K562 (cell line): Measurements from ENCODE around the gene PDCL3. TPM values are rescaled to one million over a fixed set of nuclear protein-coding genes. Genes with fewer than 3 reads are reported as not detected.

Source experiments
- ATAC-seq: fragments of 200-7000 bp; cut with Tn5 transposase; 3 replicates; pipeline ENCODE4 v1.9.1; 2020; ENCODE audit warnings: moderate library complexity
- BruUV-seq: library from RNA; stranded (reverse); fragments of 400-500 nt; replicated peaks from 2 replicates; lab custom pipeline; 2021; lab: Mats Ljungman, UMichigan
- CTCF ChIA-PET: fragments of 300-600 bp; formaldehyde crosslinking; extraction: SDS; loops from one replicate; lab custom pipeline; 2021; ENCODE audit warnings: low intra/inter-chr PET ratio; lab: Yijun Ruan, JAX
- POLR2A ChIA-PET: fragments of 300-600, 350-650 bp; sonication (Branson Sonifier 250); formaldehyde crosslinking; extraction: SDS; loops from one replicate; lab custom pipeline; 2021; ENCODE audit warnings: antibody characterized with exemption, inconsistent platforms; lab: Yijun Ruan, JAX
- DNase-seq, 4 experiments: peaks; one replicate each; pipeline versions ENCODE4 v3.0.0 to v3.0.0-alpha.2; 2011 to 2018; ENCODE audit warnings: low spot score in 3 of 4, mixed read lengths in 3 of 4; ENCODE audit errors: extremely low read depth in 1 of 4
- FAIRE-seq: peaks from 2 replicates; lab custom pipeline; 2011; peaks lifted over from hg19 to GRCh38; lab: Jason Lieb, UNC
- H2AFZ ChIP-seq: 2 replicates; pipeline ENCODE4 v1.6.0; 2011; ENCODE audit warnings: low read depth, low read length, control low read depth, inconsistent platforms
- H3K27ac ChIP-seq: fragments of 200-600 bp; 3 replicates; pipeline ENCODE4 v1.8.0; 2011; ENCODE audit warnings: low read depth, mild to moderate bottlenecking, control low read depth, inconsistent platforms, low read length, moderate library complexity, mixed read lengths; ENCODE audit errors: extremely low read depth
- H3K27me3 ChIP-seq, 2 experiments: fragments of 300-600 bp in 1 of 2; 2 replicates in 1 of 2; 3 replicates in 1 of 2; pipeline versions ENCODE4 v1.6.0 to v1.8.0; 2011; ENCODE audit warnings: inconsistent platforms in 2 of 2, low read length in 2 of 2, mild to moderate bottlenecking in 1 of 2, mixed read lengths in 1 of 2, moderate library complexity in 1 of 2; ENCODE audit not compliant: control insufficient read depth in 2 of 2, insufficient read depth in 2 of 2
- H3K36me3 ChIP-seq: fragments of 300-600 bp; 3 replicates; pipeline ENCODE4 v1.8.0; 2011; ENCODE audit warnings: mild to moderate bottlenecking, low read length, inconsistent platforms; ENCODE audit not compliant: control insufficient read depth, insufficient read depth
- H3K4me1 ChIP-seq, 2 experiments: fragments of 200-600 bp in 1 of 2; replicated peaks in 1 of 2; 2 replicates in 1 of 2; 3 replicates in 1 of 2; pipeline versions ENCODE4 v1.5.1 to v1.8.0; 2011; ENCODE audit warnings: inconsistent platforms in 2 of 2, low read length in 2 of 2, mild to moderate bottlenecking in 1 of 2, mixed read lengths in 1 of 2, moderate library complexity in 1 of 2; ENCODE audit not compliant: control insufficient read depth in 2 of 2, insufficient read depth in 2 of 2
- H3K4me2 ChIP-seq: 2 replicates; pipeline ENCODE4 v1.6.1; 2011; ENCODE audit warnings: low read length, control low read depth, inconsistent platforms, mixed read lengths; ENCODE audit not compliant: insufficient read depth
- H3K4me3 ChIP-seq: fragments of 200-600 bp; sonication (generic), shearing (Covaris generic); 2 replicates; pipeline ENCODE4 v1.5.1; 2016; ENCODE audit warnings: control low read depth, inconsistent platforms
- H3K79me2 ChIP-seq: fragments of 200-600 bp; 3 replicates; pipeline ENCODE4 v1.8.0; 2011; ENCODE audit warnings: low read length, inconsistent platforms; ENCODE audit not compliant: control insufficient read depth, insufficient read depth
- H3K9ac ChIP-seq, 2 experiments: 2 replicates each; pipeline versions ENCODE4 v1.6.0 to v1.6.1; 2011; ENCODE audit warnings: low read depth in 2 of 2, low read length in 2 of 2, control low read depth in 1 of 2, inconsistent platforms in 1 of 2, mild to moderate bottlenecking in 1 of 2, mixed read lengths in 1 of 2; ENCODE audit not compliant: insufficient read depth in 1 of 2
- H3K9me1 ChIP-seq: one replicate; pipeline ENCODE4 v1.6.0; 2011; ENCODE audit warnings: inconsistent platforms, mild to moderate bottlenecking, low read length, moderate library complexity; ENCODE audit not compliant: control insufficient read depth, insufficient read depth
- H3K9me3 ChIP-seq: replicated peaks from 2 replicates; pipeline ENCODE4 v1.5.1; 2011; ENCODE audit warnings: low read depth, low read length, inconsistent platforms; ENCODE audit not compliant: control insufficient read depth, insufficient read depth
- H4K20me1 ChIP-seq: replicated peaks from 2 replicates; pipeline ENCODE4 v1.6.1; 2011; ENCODE audit warnings: low read length, inconsistent platforms, mixed read lengths; ENCODE audit not compliant: control insufficient read depth, insufficient read depth
- EGR1 ChIP-seq: fragments of 450-650 bp; conservative IDR thresholded peaks from 2 replicates; pipeline ENCODE4 v1.6.1; 2017; ENCODE audit warnings: mild to moderate bottlenecking
- FOXK1 ChIP-seq: sonication (generic); formaldehyde crosslinking; IDR thresholded peaks from 2 replicates; pipeline ENCODE4 v1.8.0; 2022; ENCODE audit warnings: missing genetic modification reagents, mild to moderate bottlenecking, borderline replicate concordance
- HDAC8 ChIP-seq: fragments of 450-650 bp; IDR thresholded peaks from 2 replicates; pipeline ENCODE4 v1.6.1; 2016; ENCODE audit warnings: mild to moderate bottlenecking, missing genetic modification characterization, moderate library complexity, missing compliant biosample characterization
- MTA1 ChIP-seq: fragments of 450-650 bp; IDR thresholded peaks from 2 replicates; pipeline ENCODE4 v1.6.1; 2017; ENCODE audit warnings: borderline replicate concordance
- PHF20 ChIP-seq: fragments of 450-650 bp; IDR thresholded peaks from 2 replicates; pipeline ENCODE4 v1.6.1; 2018; ENCODE audit not compliant: partially characterized antibody
- RBM14 ChIP-seq: fragments of 200-400 bp; formaldehyde crosslinking; IDR thresholded peaks from 2 replicates; pipeline ENCODE4 v1.6.1; 2018; ENCODE audit warnings: low read depth, mild to moderate bottlenecking, low read length, moderate library complexity, borderline replicate concordance; ENCODE audit not compliant: insufficient read depth
- THRAP3 ChIP-seq: fragments of 450-650 bp; IDR thresholded peaks from 2 replicates; pipeline ENCODE4 v1.6.1; 2016; ENCODE audit warnings: mild to moderate bottlenecking, inconsistent platforms, borderline replicate concordance
- WGBS: fragments of 100-300 bp; shearing (Covaris generic); methylation state at CpG from one replicate; pipeline ENCODE4 v1.1.6; 2016; ENCODE audit warnings: low coverage, mixed read lengths; ENCODE audit not compliant: insufficient coverage; ENCODE audit errors: missing lambda C conversion rate; 5-methylcytosine and 5-hydroxymethylcytosine counted together
- in situ Hi-C: fragments of 300-500 bp; cut with MboI; formaldehyde crosslinking; loops from 4 replicates; pipeline ENCODE4 v1.15.0; 2018; ENCODE audit warnings: inconsistent platforms, mixed read lengths
- intact Hi-C: fragments of 100-400 bp; cut with micrococcal nuclease; formaldehyde crosslinking; loops from 2 replicates; pipeline ENCODE4 v1.14.2; 2022
- polyA plus RNA-seq, 8 experiments: library from polyadenylated mRNA; depleted of rRNA in 4 of 8; stranded (reverse) in 5 of 8; unstranded in 3 of 8; fragments of >200 nt; fragmentation: Nextera tagmentation in 2 of 8; fragmentation: Illumina TruSeq in 1 of 8; extraction: Ambion mirVana in 2 of 8; extraction: Trizol in 1 of 8; gene quantifications; 2 replicates each; pipeline versions ENCODE4 v1.2.1 to v1.2.3, GENCODE V29; 2011 to 2014; ENCODE audit warnings: inconsistent platforms in 1 of 8, missing spikeins in 1 of 8
- total RNA-seq, 7 experiments: library from RNA; depleted of rRNA in 6 of 7; stranded (reverse); fragments of >200 nt in 6 of 7; fragmentation: Illumina TruSeq in 2 of 7; extraction: Trizol in 2 of 7; gene quantifications; 2 replicates each; pipeline versions ENCODE4 v1.2.1 to v1.2.3, GENCODE V29; 2011 to 2021; ENCODE audit warnings: low replicate concordance in 1 of 7
- TF ChIP-seq, protein P1 (sequence below): fragments of 450-650 bp; IDR thresholded peaks from 2 replicates; pipeline ENCODE4 v1.6.1; 2017; ENCODE audit warnings: antibody characterized with exemption, mild to moderate bottlenecking
- TF ChIP-seq, protein P2 (sequence below), 2 experiments: fragments of 250-450 bp in 1 of 2; fragments of 450-650 bp in 1 of 2; sonication (Bioruptor Pico) in 1 of 2; IDR thresholded peaks; 2 replicates each; pipeline versions ENCODE4 v1.6.1 to v1.8.0; 2016 to 2021; ENCODE audit warnings: mild to moderate bottlenecking in 2 of 2, moderate library complexity in 2 of 2, missing compliant biosample characterization in 1 of 2, missing genetic modification characterization in 1 of 2

Gene PDCL3
- total and polyA plus RNA-seq, 9 of the 15 experiments (the other 6 are each of a cell fraction or from before 2014, with no cell fraction given), result 16.6 to 76.7 (median 26.9) TPM

DNA sequence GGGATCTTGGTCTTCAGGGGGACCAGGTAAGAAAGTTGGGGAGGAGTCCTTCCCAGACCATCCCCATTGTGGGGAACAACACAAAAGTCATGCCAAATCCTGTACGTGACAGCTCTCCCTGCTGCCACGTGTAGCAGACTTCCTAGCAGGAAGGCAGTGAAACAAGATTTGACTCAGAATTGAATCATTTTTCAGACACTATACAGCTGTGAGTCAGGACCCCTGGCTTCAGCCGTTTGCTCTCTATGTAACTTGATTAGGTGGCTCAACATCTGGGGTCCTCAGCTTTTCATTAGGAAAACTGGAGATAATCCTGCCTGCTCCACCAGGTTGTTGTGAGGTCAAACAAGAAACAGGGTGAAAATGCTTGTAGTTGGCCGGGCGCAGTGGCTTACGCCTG lies 32.9 kb upstream of the PDCL3 start:
- H4K20me1 ChIP-seq, result no peaks in the 10 kb centered on the region
- H3K9ac ChIP-seq, result no peak overlapping the region
- ATAC-seq, result no peak
- no peak for FAIRE-seq
- no peaks in the 10 kb centered on the region; a peak in 1 of 5 replicates for H3K4me1 ChIP-seq
- H3K79me2 ChIP-seq, result no peaks in the 10 kb centered on the region
- TF ChIP-seq FOXK1 (CRISPR knock-in tag) (no peak), HDAC8 (tag) (no peak), MTA1 (no peak), EGR1 (no peak), PHF20 (no peak), THRAP3 (no peak), RBM14 (no peak)
- TF ChIP-seq, protein P1, sequence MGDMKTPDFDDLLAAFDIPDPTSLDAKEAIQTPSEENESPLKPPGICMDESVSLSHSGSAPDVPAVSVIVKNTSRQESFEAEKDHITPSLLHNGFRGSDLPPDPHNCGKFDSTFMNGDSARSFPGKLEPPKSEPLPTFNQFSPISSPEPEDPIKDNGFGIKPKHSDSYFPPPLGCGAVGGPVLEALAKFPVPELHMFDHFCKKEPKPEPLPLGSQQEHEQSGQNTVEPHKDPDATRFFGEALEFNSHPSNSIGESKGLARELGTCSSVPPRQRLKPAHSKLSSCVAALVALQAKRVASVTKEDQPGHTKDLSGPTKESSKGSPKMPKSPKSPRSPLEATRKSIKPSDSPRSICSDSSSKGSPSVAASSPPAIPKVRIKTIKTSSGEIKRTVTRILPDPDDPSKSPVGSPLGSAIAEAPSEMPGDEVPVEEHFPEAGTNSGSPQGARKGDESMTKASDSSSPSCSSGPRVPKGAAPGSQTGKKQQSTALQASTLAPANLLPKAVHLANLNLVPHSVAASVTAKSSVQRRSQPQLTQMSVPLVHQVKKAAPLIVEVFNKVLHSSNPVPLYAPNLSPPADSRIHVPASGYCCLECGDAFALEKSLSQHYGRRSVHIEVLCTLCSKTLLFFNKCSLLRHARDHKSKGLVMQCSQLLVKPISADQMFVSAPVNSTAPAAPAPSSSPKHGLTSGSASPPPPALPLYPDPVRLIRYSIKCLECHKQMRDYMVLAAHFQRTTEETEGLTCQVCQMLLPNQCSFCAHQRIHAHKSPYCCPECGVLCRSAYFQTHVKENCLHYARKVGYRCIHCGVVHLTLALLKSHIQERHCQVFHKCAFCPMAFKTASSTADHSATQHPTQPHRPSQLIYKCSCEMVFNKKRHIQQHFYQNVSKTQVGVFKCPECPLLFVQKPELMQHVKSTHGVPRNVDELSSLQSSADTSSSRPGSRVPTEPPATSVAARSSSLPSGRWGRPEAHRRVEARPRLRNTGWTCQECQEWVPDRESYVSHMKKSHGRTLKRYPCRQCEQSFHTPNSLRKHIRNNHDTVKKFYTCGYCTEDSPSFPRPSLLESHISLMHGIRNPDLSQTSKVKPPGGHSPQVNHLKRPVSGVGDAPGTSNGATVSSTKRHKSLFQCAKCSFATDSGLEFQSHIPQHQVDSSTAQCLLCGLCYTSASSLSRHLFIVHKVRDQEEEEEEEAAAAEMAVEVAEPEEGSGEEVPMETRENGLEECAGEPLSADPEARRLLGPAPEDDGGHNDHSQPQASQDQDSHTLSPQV, result no peak
- TF ChIP-seq, protein P2, sequence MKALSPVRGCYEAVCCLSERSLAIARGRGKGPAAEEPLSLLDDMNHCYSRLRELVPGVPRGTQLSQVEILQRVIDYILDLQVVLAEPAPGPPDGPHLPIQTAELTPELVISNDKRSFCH (CRISPR knock-in tag; IDR thresholded peaks at IDR 0.05), result no peak
- TF ChIP-seq, protein P2 (tag; IDR thresholded peaks at IDR 0.05), result no peak
- ChIA-PET CTCF (no interaction called here), POLR2A (no interaction called here)
- H3K4me3 ChIP-seq, result no peak overlapping the region
- no peak overlapping the region for H3K4me2 ChIP-seq
- DNase-seq, result no peak
- no peak overlapping the region for H2AFZ ChIP-seq
- H3K27me3 ChIP-seq, result peaks cover 3 to 10% of the 10 kb centered on the region in 2 experiments; a peak in 3 of 5 replicates
- H3K27ac ChIP-seq, result no peak overlapping the region
- H3K9me1 ChIP-seq, result no peaks in the 10 kb centered on the region
- no TSS peak for BruUV-seq
- H3K36me3 ChIP-seq, result no peaks in the 10 kb centered on the region
- no peaks in the 10 kb centered on the region for H3K9me3 ChIP-seq
- in situ Hi-C loops, result no loop called here
- intact Hi-C loops, result no loop called here
- 15% methylated on average over 6 of the region's 6 CpGs for WGBS
